HG02678 (cell line): ENCODE measurements around the gene CAMKK1.

Source experiments
- ATAC-seq: cut with Tn5 transposase; IDR thresholded peaks from one replicate; pipeline ENCODE4 v1.9.1; 2021; ENCODE audit warnings: mild to moderate bottlenecking, moderate library complexity; ENCODE audit not compliant: unreplicated experiment

Gene CAMKK1

GRCh38 chr17:3893003-3893719 lies at the start of gene CAMKK1:
CAMKK1 (minus strand) TSS chr17:3893053; CDS start chr17:3885687, 7,366 bp downstream.
- peak; percentile 93 for ATAC-seq

- no peak for ATAC-seq
These were observed 48.3 kb upstream of the CAMKK1 start for GRCh38 chr17:3940965-3941698.

DNA sequence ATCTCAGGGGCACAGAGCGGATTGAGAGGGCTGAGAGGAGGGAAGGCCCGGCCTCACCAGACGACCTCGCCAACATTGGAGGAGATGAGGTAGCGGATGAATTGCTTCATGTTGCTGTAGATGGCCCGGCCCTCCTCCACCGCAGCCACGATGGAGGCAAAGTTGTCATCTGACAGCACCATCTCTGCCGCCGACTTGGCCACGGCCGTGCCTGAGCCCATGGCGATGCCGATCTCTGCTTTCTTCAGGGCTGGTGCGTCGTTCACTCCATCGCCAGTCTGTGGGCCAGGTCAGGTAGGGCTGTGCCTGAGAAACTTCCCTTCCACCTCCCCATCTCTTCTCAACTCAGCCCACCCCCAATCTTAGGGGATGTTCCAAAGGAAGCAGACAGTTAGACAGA lies 44.5 kb upstream of the CAMKK1 start:
- ATAC-seq = no peak

DNA sequence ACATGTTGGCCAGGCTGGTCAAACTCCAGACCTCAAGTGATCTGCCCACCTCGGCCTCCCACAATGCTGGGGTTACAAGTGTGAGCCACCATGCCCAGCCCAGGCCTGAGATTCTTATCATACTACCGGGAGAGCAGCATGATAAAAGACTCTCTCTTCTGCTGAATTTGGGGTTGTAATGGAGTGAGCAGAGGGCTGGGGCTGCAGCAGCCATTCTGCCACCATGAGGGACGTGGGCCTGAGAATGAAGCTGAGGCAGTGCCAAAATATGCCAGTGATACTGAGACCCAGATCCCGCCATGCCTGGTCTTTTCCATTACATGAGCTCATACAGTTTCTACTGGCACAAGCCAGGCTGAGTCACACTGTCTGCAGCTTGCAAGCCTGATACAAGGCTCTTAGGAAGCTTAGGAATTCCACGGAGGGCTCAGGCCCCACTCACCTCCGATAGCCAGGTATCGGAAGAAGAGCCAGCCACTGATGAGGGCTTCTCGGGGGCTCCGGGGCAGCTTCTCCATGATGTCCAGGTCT lies 43.0 kb upstream of the CAMKK1 start:
- no peak for ATAC-seq

DNA sequence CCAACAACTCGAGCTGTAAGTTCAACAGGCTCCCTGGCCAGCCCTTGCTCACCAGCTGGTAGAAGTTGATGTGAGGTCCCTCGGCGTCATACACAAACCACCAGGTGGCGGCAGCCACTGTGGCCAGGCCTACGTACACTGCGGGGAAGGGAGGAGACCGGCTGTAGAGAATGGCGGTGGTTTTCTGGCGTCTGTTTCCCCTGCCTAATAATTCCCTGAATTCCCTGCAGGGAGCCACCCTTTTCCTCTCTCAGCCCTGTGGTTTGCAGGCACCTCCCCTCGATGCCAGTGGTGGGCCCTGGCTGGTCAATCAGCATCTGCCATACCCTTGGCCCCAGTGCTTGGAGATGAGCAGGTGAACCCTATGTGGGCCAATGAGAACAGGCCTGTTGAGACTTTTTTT lies 42.3 kb upstream of the CAMKK1 start:
- ATAC-seq = no peak

GRCh38 chr17:3929764-3930163 lies 36.9 kb upstream of the CAMKK1 start:
- no peak for ATAC-seq

- ATAC-seq = no peak
These were observed 36.3 kb upstream of the CAMKK1 start for GRCh38 chr17:3929181-3929580.

GRCh38 chr17:3928406-3928805 lies 35.6 kb upstream of the CAMKK1 start:
- ATAC-seq = no peak

DNA sequence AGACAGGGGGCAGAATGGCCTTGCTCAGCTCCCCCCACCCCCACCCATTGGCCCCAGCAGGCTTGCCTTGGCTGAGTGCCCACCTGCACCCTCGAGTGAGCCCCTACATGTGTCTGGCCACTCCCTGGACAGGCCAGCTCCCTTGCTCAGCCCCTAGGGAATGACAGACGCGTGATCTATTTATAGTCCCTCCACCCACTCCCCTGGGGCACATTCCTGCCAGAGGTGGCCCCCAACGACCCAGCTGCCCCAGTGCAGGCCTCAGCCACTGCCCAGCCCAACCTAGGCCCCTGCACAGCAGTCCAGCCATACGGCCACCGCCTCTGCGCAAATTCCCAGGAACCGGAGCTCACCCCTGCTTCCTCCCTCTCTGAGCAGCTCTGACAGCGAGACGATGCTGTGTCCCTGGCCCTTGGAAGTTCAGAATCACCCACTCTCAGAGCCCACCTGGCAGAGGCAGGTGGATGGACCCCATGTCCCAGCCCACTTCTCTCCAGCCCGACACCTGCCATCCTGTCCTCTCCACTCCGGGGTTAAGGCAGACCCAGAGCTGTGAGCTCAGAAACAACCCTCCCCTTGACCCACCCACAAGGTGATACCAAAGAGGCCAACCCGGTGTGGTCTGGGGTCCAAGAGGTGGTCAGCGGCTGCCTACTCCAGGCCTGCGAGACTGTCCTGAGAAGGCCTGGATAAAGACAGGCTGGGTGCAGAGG lies 34.9 kb upstream of the CAMKK1 start:
- ATAC-seq = no peak

GRCh38 chr17:3926860-3927627 lies 34.2 kb upstream of the CAMKK1 start:
- no peak for ATAC-seq

DNA sequence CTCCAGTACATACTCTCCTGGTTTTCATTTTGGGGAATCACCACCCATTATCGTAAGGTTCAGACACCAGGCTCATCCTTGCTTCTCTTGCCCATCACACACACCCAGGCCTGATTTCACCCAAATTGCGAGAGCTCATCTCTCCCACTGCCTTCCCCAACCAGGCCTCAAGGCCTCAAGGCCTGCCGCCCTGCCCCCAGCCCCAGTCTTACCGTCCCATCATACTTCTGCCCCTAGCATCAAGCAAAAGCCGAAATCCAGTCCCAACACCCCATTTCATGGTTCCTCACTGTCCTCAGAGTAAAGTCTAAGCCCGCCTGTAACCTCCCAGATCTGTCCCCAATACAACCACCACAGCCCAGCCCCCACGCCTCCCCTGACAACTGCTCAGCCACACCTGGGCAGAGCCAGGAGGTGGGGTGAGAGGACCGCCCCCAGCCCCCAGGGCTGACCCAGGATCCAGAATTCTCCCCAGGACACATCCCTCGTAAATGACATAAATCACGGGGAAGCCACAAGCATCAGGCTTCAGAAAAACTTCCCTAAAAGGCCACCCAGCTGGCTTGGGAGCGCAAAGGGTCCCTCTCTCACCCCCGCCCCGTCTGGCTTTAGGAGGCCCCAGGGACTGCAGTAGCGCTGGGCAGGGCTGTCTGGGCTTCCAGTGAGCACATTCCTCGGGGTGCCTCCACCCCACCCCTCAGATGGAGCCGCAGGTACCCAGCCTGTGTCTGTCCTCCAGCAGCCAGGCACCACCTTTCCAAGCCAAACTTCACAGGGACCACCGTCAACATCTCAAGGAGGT lies 33.0 kb upstream of the CAMKK1 start:
- no peak for ATAC-seq

DNA sequence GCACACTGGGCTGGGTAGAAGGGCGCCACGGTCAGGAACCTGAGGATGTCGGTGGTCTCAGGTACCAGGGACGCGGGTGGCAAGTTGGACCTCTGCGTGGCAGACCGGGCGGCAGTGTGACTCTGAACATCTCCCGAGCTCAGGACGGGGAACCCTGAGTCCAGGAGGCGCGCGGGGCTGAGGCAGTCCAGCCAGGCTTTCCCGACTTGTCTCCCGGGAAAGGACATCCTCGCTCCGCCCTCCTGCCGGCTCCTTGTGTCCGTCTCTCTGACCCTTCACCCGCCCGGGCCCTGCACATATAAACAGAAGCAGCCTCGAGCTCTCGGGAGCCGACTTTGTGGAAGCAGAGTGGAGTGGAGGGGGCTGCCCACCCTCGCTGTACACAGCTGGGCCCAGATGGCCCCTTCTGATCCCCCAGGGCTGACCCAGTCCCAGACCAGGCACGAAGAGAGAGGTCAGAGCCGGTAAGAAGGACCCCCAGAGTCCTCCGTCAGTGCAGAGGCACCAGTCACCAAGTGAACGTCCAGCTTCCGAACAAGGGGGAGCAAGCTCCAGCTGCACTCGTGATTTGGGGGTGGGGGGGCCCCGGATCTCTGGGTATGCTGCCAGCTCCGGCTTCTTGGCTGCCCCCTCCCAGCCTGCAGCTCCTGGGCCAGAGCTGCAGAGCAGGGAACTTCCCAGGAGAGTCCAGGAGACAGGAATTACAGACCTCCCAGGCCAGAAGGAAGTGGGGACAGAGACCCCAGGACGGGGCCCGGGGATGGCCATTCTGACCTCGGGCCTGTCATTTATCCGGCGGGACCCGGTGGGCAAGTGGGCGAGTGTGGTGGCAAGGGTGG lies 31.9 kb upstream of the CAMKK1 start:
- no peak for ATAC-seq

DNA sequence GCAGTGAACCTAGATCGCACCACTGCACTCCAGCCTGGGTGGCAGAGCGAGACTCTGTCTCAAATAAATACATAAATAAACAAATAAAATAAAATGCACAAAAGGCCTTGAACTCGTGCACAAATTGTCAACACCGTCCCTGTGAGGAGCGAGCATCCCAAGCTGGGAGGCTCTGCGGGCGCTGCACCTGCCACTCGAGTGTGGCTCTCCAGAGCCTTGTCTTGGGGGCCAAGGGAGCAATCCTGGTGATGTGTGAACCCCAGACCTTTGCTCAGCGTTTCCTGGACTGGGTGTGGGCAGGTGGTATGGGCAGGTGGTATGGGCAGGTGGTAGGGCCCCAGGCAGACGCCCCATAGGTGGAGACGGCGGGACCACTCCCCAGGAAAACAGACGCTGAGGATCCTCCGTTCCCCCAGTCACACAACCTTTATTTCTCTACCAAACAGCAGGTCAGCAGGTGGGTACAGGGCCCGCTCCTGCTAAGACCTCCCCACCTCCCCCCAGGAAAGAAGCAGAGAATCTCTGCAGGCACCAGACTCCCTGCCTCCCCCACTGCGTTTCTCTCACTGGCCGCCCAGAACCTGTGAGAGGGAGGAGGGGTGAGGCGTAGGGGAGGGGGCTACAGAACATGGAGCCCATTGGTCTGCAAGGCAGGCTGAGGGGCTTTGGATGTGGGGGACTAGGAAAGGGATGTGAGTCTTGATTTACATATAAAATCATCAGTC lies 30.8 kb upstream of the CAMKK1 start:
- ATAC-seq = no peak

GRCh38 chr17:3922765-3923164 lies 29.9 kb upstream of the CAMKK1 start:
- ATAC-seq = no peak

- no peak for ATAC-seq
These were observed 28.9 kb upstream of the CAMKK1 start for GRCh38 chr17:3921502-3922319.

DNA sequence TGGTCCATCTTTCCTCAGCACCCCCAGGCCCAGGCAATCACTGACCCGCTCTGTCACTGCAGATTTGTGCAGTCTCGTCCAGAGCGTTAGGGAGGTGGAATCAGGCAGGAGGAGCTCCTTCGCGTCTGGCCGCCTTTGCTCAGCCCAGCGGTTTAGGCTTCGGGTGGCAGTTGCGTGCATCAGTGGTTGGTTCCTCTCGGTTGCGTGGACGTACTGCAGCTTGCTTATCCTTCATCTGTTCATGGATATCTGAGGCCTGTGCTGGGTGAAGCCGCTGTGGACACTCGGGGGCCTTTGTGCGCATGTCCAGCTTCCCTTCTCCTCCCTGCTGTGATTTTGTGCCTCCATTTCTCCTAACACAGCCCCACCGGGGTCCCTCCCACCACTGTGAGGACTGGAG lies 28.2 kb upstream of the CAMKK1 start:
- ATAC-seq = no peak

DNA sequence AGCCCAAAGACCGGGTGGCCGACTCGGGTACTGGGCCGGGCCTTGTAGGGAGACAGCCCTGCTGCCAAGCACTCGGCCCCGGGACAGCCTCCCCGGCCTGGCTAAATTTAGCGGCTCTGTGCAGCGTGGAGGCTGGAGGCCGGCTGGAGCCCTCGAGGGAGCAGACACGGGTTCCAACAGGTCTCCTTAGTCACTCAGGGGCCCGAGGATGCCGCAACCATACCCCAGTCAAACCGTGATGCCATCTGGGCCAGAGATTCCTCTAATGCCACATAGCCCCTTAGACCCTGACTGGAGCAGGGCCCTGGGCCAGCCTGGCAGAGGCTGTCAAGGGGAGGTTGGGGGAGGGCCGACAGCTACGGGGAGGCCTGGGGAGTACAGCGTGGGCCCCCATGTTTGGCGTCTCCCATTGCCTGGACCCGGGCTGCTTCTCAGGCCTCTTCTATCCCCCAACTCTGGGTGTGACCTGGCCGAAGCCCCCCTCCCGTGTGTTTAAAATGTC lies 26.3 kb upstream of the CAMKK1 start:
- ATAC-seq = no peak
